HL-60 (cell line): ENCODE data around the gene CERS4.

Source experiments
- DNase-seq, 2 experiments: peaks; one replicate each; pipeline ENCODE4 v3.0.0-alpha.2; 2010 to 2020; ENCODE audit warnings: low read depth in 1 of 2, low spot score in 1 of 2
- H3K27ac ChIP-seq: fragments of 250-450 bp; sonication (Bioruptor Pico); replicated peaks from 2 replicates; pipeline ENCODE4 v1.5.1; 2020; ENCODE audit warnings: mild to moderate bottlenecking, moderate library complexity
- H3K27me3 ChIP-seq: fragments of 250-450 bp; sonication (Bioruptor Pico); 2 replicates; pipeline ENCODE4 v1.5.1; 2021; ENCODE audit warnings: mild to moderate bottlenecking, moderate library complexity; ENCODE audit not compliant: insufficient read depth, poor library complexity, severe bottlenecking
- H3K4me3 ChIP-seq: replicated peaks from 2 replicates; pipeline ENCODE4 v1.5.1; 2011; ENCODE audit warnings: mild to moderate bottlenecking, control low read depth, low read length; ENCODE audit not compliant: insufficient read depth
- CTCF ChIP-seq: IDR thresholded peaks from one replicate; pipeline ENCODE4 v1.5.1; 2011; ENCODE audit warnings: low read length, control low read depth, inconsistent platforms; ENCODE audit not compliant: insufficient read depth
- GABPA ChIP-seq: IDR thresholded peaks from 2 replicates; pipeline ENCODE4 v1.6.1; 2012; ENCODE audit warnings: low read depth
- POLR2AphosphoS5 ChIP-seq: IDR thresholded peaks from 2 replicates; pipeline ENCODE4 v1.6.1; 2012; ENCODE audit warnings: low read depth
- REST ChIP-seq: IDR thresholded peaks from 2 replicates; pipeline ENCODE4 v1.6.1; 2012; ENCODE audit warnings: low read depth; ENCODE audit not compliant: insufficient replicate concordance
- SPI1 ChIP-seq: IDR thresholded peaks from 2 replicates; pipeline ENCODE4 v1.6.1; 2012; ENCODE audit warnings: low read depth, mild to moderate bottlenecking, borderline replicate concordance

Gene CERS4

GRCh38 chr19:8255426-8256125 lies 46.4 kb downstream of the CERS4 start:
- TF ChIP-seq POLR2AphosphoS5 (no peak), GABPA (no peak), REST (no peak), SPI1 (no peak), CTCF (no peak)
- H3K4me3 ChIP-seq, result no peak overlapping the region
- no peaks in the 10 kb centered on the region for H3K27me3 ChIP-seq
- no peak for DNase-seq
- H3K27ac ChIP-seq, result no peak overlapping the region

GRCh38 chr19:8256276-8257051 lies 47.3 kb downstream of the CERS4 start:
- Histone ChIP-seq H3K27me3 (no peaks in the 10 kb centered on the region), H3K27ac (no peak overlapping the region), H3K4me3 (no peak overlapping the region)
- TF ChIP-seq SPI1 (no peak), CTCF (no peak), GABPA (no peak), REST (no peak), POLR2AphosphoS5 (no peak)
- no peak for DNase-seq

GRCh38 chr19:8257052-8257443 lies 47.9 kb downstream of the CERS4 start:
- H3K4me3 ChIP-seq, result no peak overlapping the region
- no peak for DNase-seq
- no peaks in the 10 kb centered on the region for H3K27me3 ChIP-seq
- H3K27ac ChIP-seq, result no peak overlapping the region
- no peak for TF ChIP-seq GABPA
- TF ChIP-seq CTCF, result no peak
- TF ChIP-seq SPI1, result no peak
- TF ChIP-seq REST, result no peak
- TF ChIP-seq POLR2AphosphoS5, result no peak
